Measurements from ENCODE around the gene ZNF90.
A peak's percentile ranks its signal among the peaks of the same experiment; 100 is the strongest.

ZNF90 gene

GRCh38 chr19:20078581-20079031, 806 bp downstream of the ZNF90 start:
- no peak for TF ChIP-seq TCF4 (CRISPR knock-in tag; IDR thresholded peaks at IDR 0.05; ENCODE audit: borderline replicate concordance)
- no peak for TF ChIP-seq ZFP3 (CRISPR knock-in tag; IDR thresholded peaks at IDR 0.05)
- TF ChIP-seq ZC3H10 (CRISPR knock-in tag; IDR thresholded peaks at IDR 0.05): no peak
- TF ChIP-seq CSDC2 (CRISPR knock-in tag; IDR thresholded peaks at IDR 0.05): no peak
- no peak for TF ChIP-seq TOX (CRISPR knock-in tag; IDR thresholded peaks at IDR 0.05; ENCODE audit: borderline replicate concordance)
- TF ChIP-seq, protein P1, sequence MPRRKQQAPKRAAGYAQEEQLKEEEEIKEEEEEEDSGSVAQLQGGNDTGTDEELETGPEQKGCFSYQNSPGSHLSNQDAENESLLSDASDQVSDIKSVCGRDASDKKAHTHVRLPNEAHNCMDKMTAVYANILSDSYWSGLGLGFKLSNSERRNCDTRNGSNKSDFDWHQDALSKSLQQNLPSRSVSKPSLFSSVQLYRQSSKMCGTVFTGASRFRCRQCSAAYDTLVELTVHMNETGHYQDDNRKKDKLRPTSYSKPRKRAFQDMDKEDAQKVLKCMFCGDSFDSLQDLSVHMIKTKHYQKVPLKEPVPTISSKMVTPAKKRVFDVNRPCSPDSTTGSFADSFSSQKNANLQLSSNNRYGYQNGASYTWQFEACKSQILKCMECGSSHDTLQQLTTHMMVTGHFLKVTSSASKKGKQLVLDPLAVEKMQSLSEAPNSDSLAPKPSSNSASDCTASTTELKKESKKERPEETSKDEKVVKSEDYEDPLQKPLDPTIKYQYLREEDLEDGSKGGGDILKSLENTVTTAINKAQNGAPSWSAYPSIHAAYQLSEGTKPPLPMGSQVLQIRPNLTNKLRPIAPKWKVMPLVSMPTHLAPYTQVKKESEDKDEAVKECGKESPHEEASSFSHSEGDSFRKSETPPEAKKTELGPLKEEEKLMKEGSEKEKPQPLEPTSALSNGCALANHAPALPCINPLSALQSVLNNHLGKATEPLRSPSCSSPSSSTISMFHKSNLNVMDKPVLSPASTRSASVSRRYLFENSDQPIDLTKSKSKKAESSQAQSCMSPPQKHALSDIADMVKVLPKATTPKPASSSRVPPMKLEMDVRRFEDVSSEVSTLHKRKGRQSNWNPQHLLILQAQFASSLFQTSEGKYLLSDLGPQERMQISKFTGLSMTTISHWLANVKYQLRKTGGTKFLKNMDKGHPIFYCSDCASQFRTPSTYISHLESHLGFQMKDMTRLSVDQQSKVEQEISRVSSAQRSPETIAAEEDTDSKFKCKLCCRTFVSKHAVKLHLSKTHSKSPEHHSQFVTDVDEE (CRISPR knock-in tag; IDR thresholded peaks at IDR 0.05): no peak
- TF ChIP-seq CSRNP3 (CRISPR knock-in tag; IDR thresholded peaks at IDR 0.05): no peak
- TF ChIP-seq, protein P2, sequence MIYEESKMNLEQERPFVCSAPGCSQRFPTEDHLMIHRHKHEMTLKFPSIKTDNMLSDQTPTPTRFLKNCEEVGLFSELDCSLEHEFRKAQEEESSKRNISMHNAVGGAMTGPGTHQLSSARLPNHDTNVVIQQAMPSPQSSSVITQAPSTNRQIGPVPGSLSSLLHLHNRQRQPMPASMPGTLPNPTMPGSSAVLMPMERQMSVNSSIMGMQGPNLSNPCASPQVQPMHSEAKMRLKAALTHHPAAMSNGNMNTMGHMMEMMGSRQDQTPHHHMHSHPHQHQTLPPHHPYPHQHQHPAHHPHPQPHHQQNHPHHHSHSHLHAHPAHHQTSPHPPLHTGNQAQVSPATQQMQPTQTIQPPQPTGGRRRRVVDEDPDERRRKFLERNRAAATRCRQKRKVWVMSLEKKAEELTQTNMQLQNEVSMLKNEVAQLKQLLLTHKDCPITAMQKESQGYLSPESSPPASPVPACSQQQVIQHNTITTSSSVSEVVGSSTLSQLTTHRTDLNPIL (CRISPR knock-in tag; IDR thresholded peaks at IDR 0.05; ENCODE audit: low read depth): no peak
- no peak for TF ChIP-seq SNAI2 (CRISPR knock-in tag; IDR thresholded peaks at IDR 0.05)
- ATAC-seq: peak; percentile 57

DNA sequence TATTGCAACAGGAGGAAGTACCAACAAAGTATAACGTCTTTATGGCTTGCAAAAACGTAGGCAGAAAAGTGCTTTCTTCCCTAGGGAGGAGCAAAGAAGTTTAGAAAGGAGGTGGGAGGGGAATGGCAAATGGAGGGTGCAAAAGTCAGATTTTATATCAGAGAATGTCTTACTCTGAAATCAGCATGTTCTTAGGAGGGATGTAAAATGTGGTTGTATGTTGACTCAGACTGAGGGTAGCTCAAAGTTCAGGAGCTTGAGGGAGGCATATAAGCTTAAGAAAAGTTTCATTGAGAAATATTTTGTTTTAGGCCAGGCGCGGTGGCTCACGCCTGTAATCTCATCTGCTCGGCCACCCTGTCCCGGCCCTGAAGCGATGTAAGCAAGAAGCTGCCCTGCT, 1.7 kb downstream of the ZNF90 start:
- ATAC-seq: no peak
- TF ChIP-seq, protein P3, sequence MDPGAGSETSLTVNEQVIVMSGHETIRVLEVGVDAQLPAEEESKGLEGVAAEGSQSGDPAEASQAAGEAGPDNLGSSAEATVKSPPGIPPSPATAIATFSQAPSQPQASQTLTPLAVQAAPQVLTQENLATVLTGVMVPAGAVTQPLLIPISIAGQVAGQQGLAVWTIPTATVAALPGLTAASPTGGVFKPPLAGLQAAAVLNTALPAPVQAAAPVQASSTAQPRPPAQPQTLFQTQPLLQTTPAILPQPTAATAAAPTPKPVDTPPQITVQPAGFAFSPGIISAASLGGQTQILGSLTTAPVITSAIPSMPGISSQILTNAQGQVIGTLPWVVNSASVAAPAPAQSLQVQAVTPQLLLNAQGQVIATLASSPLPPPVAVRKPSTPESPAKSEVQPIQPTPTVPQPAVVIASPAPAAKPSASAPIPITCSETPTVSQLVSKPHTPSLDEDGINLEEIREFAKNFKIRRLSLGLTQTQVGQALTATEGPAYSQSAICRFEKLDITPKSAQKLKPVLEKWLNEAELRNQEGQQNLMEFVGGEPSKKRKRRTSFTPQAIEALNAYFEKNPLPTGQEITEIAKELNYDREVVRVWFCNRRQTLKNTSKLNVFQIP (CRISPR knock-in tag; IDR thresholded peaks at IDR 0.05; ENCODE audit: borderline replicate concordance, low read depth): no peak
- TF ChIP-seq ZFP30 (CRISPR knock-in tag; IDR thresholded peaks at IDR 0.05) (no peak), SNAI2 (CRISPR knock-in tag; IDR thresholded peaks at IDR 0.05) (no peak), ARNTL (CRISPR knock-in tag; IDR thresholded peaks at IDR 0.05; ENCODE audit: borderline replicate concordance, low read depth) (no peak), ESRRG (CRISPR knock-in tag; IDR thresholded peaks at IDR 0.05) (no peak), TOX (CRISPR knock-in tag; IDR thresholded peaks at IDR 0.05; ENCODE audit: borderline replicate concordance) (no peak), TCF4 (CRISPR knock-in tag; IDR thresholded peaks at IDR 0.05; ENCODE audit: borderline replicate concordance) (no peak), RARB (CRISPR knock-in tag; IDR thresholded peaks at IDR 0.05) (no peak), ZC3H10 (CRISPR knock-in tag; IDR thresholded peaks at IDR 0.05) (no peak), PPARA (CRISPR knock-in tag; IDR thresholded peaks at IDR 0.05; ENCODE audit: borderline replicate concordance) (no peak), ZNF8 (CRISPR knock-in tag; IDR thresholded peaks at IDR 0.05) (no peak), BACH2 (CRISPR knock-in tag; IDR thresholded peaks at IDR 0.05; ENCODE audit: borderline replicate concordance) (no peak), ISL1 (CRISPR knock-in tag; IDR thresholded peaks at IDR 0.05) (no peak), OSR1 (CRISPR knock-in tag; IDR thresholded peaks at IDR 0.05) (no peak), ZNF565 (CRISPR knock-in tag; conservative IDR thresholded peaks at IDR 0.05; ENCODE audit: low read depth) (no peak), ZFP3 (CRISPR knock-in tag; IDR thresholded peaks at IDR 0.05) (no peak)
- TF ChIP-seq, protein P1 (CRISPR knock-in tag; IDR thresholded peaks at IDR 0.05): no peak
- TF ChIP-seq, protein P2 (CRISPR knock-in tag; IDR thresholded peaks at IDR 0.05; ENCODE audit: low read depth): no peak
- TF ChIP-seq, protein P4, sequence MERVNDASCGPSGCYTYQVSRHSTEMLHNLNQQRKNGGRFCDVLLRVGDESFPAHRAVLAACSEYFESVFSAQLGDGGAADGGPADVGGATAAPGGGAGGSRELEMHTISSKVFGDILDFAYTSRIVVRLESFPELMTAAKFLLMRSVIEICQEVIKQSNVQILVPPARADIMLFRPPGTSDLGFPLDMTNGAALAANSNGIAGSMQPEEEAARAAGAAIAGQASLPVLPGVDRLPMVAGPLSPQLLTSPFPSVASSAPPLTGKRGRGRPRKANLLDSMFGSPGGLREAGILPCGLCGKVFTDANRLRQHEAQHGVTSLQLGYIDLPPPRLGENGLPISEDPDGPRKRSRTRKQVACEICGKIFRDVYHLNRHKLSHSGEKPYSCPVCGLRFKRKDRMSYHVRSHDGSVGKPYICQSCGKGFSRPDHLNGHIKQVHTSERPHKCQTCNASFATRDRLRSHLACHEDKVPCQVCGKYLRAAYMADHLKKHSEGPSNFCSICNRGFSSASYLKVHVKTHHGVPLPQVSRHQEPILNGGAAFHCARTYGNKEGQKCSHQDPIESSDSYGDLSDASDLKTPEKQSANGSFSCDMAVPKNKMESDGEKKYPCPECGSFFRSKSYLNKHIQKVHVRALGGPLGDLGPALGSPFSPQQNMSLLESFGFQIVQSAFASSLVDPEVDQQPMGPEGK (CRISPR knock-in tag; IDR thresholded peaks at IDR 0.05; ENCODE audit: borderline replicate concordance): no peak

Measured in SK-N-SH treated with all-trans-retinoic acid at 6 μM for 48 hours (cell line).